ENCODE measurements around the gene EDARADD.
A peak's percentile ranks its signal among the peaks of the same experiment; 100 is the strongest.
"Not testable (repeated sequence)": the region's sequence is repeated elsewhere in the genome, so short reads cannot be mapped to it uniquely, and the experiment has no call there.

Gene EDARADD

GRCh38 chr1:236365999-236366570 is 28.0 kb upstream of the EDARADD start:
- no peaks in the 10 kb centered on the region for H3K27me3 ChIP-seq (ENCODE audit: control insufficient read depth in 1 of 2, insufficient read depth in 2 of 2, low read length in 2 of 2)
- no peak overlapping the region for H3K27ac ChIP-seq (ENCODE audit: low read depth, low read length)

GRCh38 chr1:236366681-236367080 is 27.4 kb upstream of the EDARADD start:
- not testable (repeated sequence) for H3K36me3 ChIP-seq (ENCODE audit: insufficient read depth, low read length); H3K9me3 ChIP-seq (ENCODE audit: low read length); H3K27me3 ChIP-seq (ENCODE audit: control insufficient read depth in 1 of 2, insufficient read depth in 2 of 2, low read length in 2 of 2); H3K4me1 ChIP-seq (ENCODE audit: insufficient read depth, low read length); H3K4me3 ChIP-seq (ENCODE audit: low read depth in 1 of 2, low read length in 2 of 2); H3K27ac ChIP-seq (ENCODE audit: low read depth, low read length); H3K9ac ChIP-seq (ENCODE audit: low read length)

More at GRCh38 chr1:236365999-236366570, 28.0 kb upstream of the EDARADD start:
- Histone ChIP-seq H3K36me3 (ENCODE audit: insufficient read depth, low read length) (no peaks in the 10 kb centered on the region), H3K9me3 (ENCODE audit: low read length) (no peaks in the 10 kb centered on the region), H3K4me3 (ENCODE audit: low read depth in 1 of 2, low read length in 2 of 2) (no peak overlapping the region), H3K4me1 (ENCODE audit: insufficient read depth, low read length) (no peaks in the 10 kb centered on the region), H3K9ac (ENCODE audit: low read length) (no peak overlapping the region)

- no peaks in the 10 kb centered on the region for H3K36me3 ChIP-seq (ENCODE audit: insufficient read depth, low read length)
Measured at GRCh38 chr1:236370420-236370819, 23.7 kb upstream of the EDARADD start.

GRCh38 chr1:236371083-236371482 is 23.0 kb upstream of the EDARADD start:
- no peaks in the 10 kb centered on the region for H3K9me3 ChIP-seq (ENCODE audit: low read length)
- H3K27ac ChIP-seq (ENCODE audit: low read depth, low read length): no peak overlapping the region
- H3K4me1 ChIP-seq (ENCODE audit: insufficient read depth, low read length): no peaks in the 10 kb centered on the region
- no peak overlapping the region for H3K4me3 ChIP-seq (ENCODE audit: low read depth in 1 of 2, low read length in 2 of 2)
- no peak overlapping the region for H3K9ac ChIP-seq (ENCODE audit: low read length)
- H3K27me3 ChIP-seq (ENCODE audit: control insufficient read depth in 1 of 2, insufficient read depth in 2 of 2, low read length in 2 of 2): no peaks in the 10 kb centered on the region
- H3K36me3 ChIP-seq (ENCODE audit: insufficient read depth, low read length): no peaks in the 10 kb centered on the region

More at GRCh38 chr1:236370420-236370819, 23.7 kb upstream of the EDARADD start:
- Histone ChIP-seq H3K9ac (ENCODE audit: low read length) (no peak overlapping the region), H3K9me3 (ENCODE audit: low read length) (no peaks in the 10 kb centered on the region), H3K27me3 (ENCODE audit: control insufficient read depth in 1 of 2, insufficient read depth in 2 of 2, low read length in 2 of 2) (no peaks in the 10 kb centered on the region), H3K27ac (ENCODE audit: low read depth, low read length) (no peak overlapping the region), H3K4me1 (ENCODE audit: insufficient read depth, low read length) (no peaks in the 10 kb centered on the region), H3K4me3 (ENCODE audit: low read depth in 1 of 2, low read length in 2 of 2) (no peak overlapping the region)

- no peak overlapping the region for H3K9ac ChIP-seq (ENCODE audit: low read length)
- H3K27me3 ChIP-seq (ENCODE audit: control insufficient read depth in 1 of 2, insufficient read depth in 2 of 2, low read length in 2 of 2): no peaks in the 10 kb centered on the region
- no peaks in the 10 kb centered on the region for H3K4me1 ChIP-seq (ENCODE audit: insufficient read depth, low read length)
- H3K36me3 ChIP-seq (ENCODE audit: insufficient read depth, low read length): no peaks in the 10 kb centered on the region
- H3K4me3 ChIP-seq (ENCODE audit: low read depth in 1 of 2, low read length in 2 of 2): no peak overlapping the region
- H3K27ac ChIP-seq (ENCODE audit: low read depth, low read length): no peak overlapping the region
- no peaks in the 10 kb centered on the region for H3K9me3 ChIP-seq (ENCODE audit: low read length)
Measured at GRCh38 chr1:236377832-236378535, 16.1 kb upstream of the EDARADD start.

GRCh38 chr1:236381565-236382158 is 12.4 kb upstream of the EDARADD start:
- Histone ChIP-seq H3K9me3 (ENCODE audit: low read length) (no peaks in the 10 kb centered on the region), H3K36me3 (ENCODE audit: insufficient read depth, low read length) (no peaks in the 10 kb centered on the region), H3K27ac (ENCODE audit: low read depth, low read length) (no peak overlapping the region), H3K9ac (ENCODE audit: low read length) (no peak overlapping the region), H3K27me3 (ENCODE audit: control insufficient read depth in 1 of 2, insufficient read depth in 2 of 2, low read length in 2 of 2) (no peaks in the 10 kb centered on the region), H3K4me1 (ENCODE audit: insufficient read depth, low read length) (no peaks in the 10 kb centered on the region), H3K4me3 (ENCODE audit: low read depth in 1 of 2, low read length in 2 of 2) (no peak overlapping the region)

GRCh38 chr1:236388332-236388731 is 5.8 kb upstream of the EDARADD start:
- H3K9ac ChIP-seq (ENCODE audit: low read length): no peak overlapping the region
- no peaks in the 10 kb centered on the region for H3K4me1 ChIP-seq (ENCODE audit: insufficient read depth, low read length)
- no peak overlapping the region for H3K27ac ChIP-seq (ENCODE audit: low read depth, low read length)
- no peaks in the 10 kb centered on the region for H3K9me3 ChIP-seq (ENCODE audit: low read length)
- H3K27me3 ChIP-seq (ENCODE audit: control insufficient read depth in 1 of 2, insufficient read depth in 2 of 2, low read length in 2 of 2): no peaks in the 10 kb centered on the region
- no peaks in the 10 kb centered on the region for H3K36me3 ChIP-seq (ENCODE audit: insufficient read depth, low read length)
- no peak overlapping the region for H3K4me3 ChIP-seq (ENCODE audit: low read depth in 1 of 2, low read length in 2 of 2)

GRCh38 chr1:236389253-236389652 is 4.8 kb upstream of the EDARADD start:
- Histone ChIP-seq H3K4me1 (ENCODE audit: insufficient read depth, low read length) (no peaks in the 10 kb centered on the region), H3K27ac (ENCODE audit: low read depth, low read length) (no peak overlapping the region), H3K9ac (ENCODE audit: low read length) (no peak overlapping the region), H3K36me3 (ENCODE audit: insufficient read depth, low read length) (no peaks in the 10 kb centered on the region), H3K27me3 (ENCODE audit: control insufficient read depth in 1 of 2, insufficient read depth in 2 of 2, low read length in 2 of 2) (no peaks in the 10 kb centered on the region), H3K9me3 (ENCODE audit: low read length) (no peaks in the 10 kb centered on the region), H3K4me3 (ENCODE audit: low read depth in 1 of 2, low read length in 2 of 2) (no peak overlapping the region)

GRCh38 chr1:236391008-236391407 is 3.1 kb upstream of the EDARADD start:
- H3K9ac ChIP-seq (ENCODE audit: low read length): no peak overlapping the region
- no peaks in the 10 kb centered on the region for H3K36me3 ChIP-seq (ENCODE audit: insufficient read depth, low read length)
- peaks cover 0 to 12% of the 10 kb centered on the region in 2 donors for H3K27me3 ChIP-seq (ENCODE audit: control insufficient read depth in 1 of 2, insufficient read depth in 2 of 2, low read length in 2 of 2)
- no peak overlapping the region for H3K4me3 ChIP-seq (ENCODE audit: low read depth in 1 of 2, low read length in 2 of 2)
- H3K27ac ChIP-seq (ENCODE audit: low read depth, low read length): no peak overlapping the region
- peaks cover 3% of the 10 kb centered on the region for H3K4me1 ChIP-seq (ENCODE audit: insufficient read depth, low read length)
- H3K9me3 ChIP-seq (ENCODE audit: low read length): no peaks in the 10 kb centered on the region

- Histone ChIP-seq H3K4me1 (ENCODE audit: insufficient read depth, low read length) (peaks cover 5% of the 10 kb centered on the region), H3K4me3 (ENCODE audit: low read depth in 1 of 2, low read length in 2 of 2) (no peak overlapping the region), H3K9ac (ENCODE audit: low read length) (no peak overlapping the region), H3K27me3 (ENCODE audit: control insufficient read depth in 1 of 2, insufficient read depth in 2 of 2, low read length in 2 of 2) (peaks cover 0 to 19% of the 10 kb centered on the region in 2 donors), H3K36me3 (ENCODE audit: insufficient read depth, low read length) (no peaks in the 10 kb centered on the region), H3K27ac (ENCODE audit: low read depth, low read length) (no peak overlapping the region), H3K9me3 (ENCODE audit: low read length) (no peaks in the 10 kb centered on the region)
Measured at GRCh38 chr1:236392182-236392581, 1.9 kb upstream of the EDARADD start.

GRCh38 chr1:236394879-236395229 is 768 bp downstream of the EDARADD start:
- Histone ChIP-seq H3K36me3 (ENCODE audit: insufficient read depth, low read length) (no peaks in the 10 kb centered on the region), H3K9me3 (ENCODE audit: low read length) (no peaks in the 10 kb centered on the region), H3K27me3 (ENCODE audit: control insufficient read depth in 1 of 2, insufficient read depth in 2 of 2, low read length in 2 of 2) (peaks cover 0 to 26% of the 10 kb centered on the region in 2 donors), H3K27ac (ENCODE audit: low read depth, low read length) (no peak overlapping the region), H3K4me1 (ENCODE audit: insufficient read depth, low read length) (peaks cover 5% of the 10 kb centered on the region), H3K4me3 (ENCODE audit: low read depth in 1 of 2, low read length in 2 of 2) (peak overlapping the region; percentile 54 to 58), H3K9ac (ENCODE audit: low read length) (no peak overlapping the region)

All from muscle layer of colon (tissue), 2 donors.